Parathyroid adenoma (tissue), 2 donors: ENCODE results near the gene GEMIN2.
"Not testable (repeated sequence)": the region's sequence is repeated elsewhere in the genome, so short reads cannot be mapped to it uniquely, and the experiment has no call there.

Experiments used
- H2AFZ ChIP-seq: fragments of 300-600 bp; sonication (generic); one replicate; pipeline ENCODE4 v1.7.0; 2017; ENCODE audit warnings: antibody characterized with exemption, mild to moderate bottlenecking
- H3K27ac ChIP-seq: fragments of 300-600 bp; sonication (generic); one replicate; pipeline ENCODE4 v1.7.0; 2017
- H3K27me3 ChIP-seq: fragments of 300-600 bp; sonication (generic); one replicate; pipeline ENCODE4 v1.7.0; 2017; ENCODE audit warnings: low read length; ENCODE audit not compliant: control insufficient read depth, insufficient read depth
- H3K36me3 ChIP-seq: fragments of 300-600 bp; sonication (generic); one replicate; pipeline ENCODE4 v1.7.0; 2017; ENCODE audit warnings: low read length; ENCODE audit not compliant: control insufficient read depth, insufficient read depth
- H3K4me1 ChIP-seq: fragments of 300-600 bp; sonication (generic); one replicate; pipeline ENCODE4 v1.7.0; 2017; ENCODE audit warnings: control low read depth
- H3K4me2 ChIP-seq: fragments of 300-600 bp; sonication (generic); one replicate; pipeline ENCODE4 v1.7.0; 2017; ENCODE audit warnings: low read length
- H3K4me3 ChIP-seq: fragments of 300-600 bp; sonication (generic); one replicate; pipeline ENCODE4 v1.7.0; 2017; ENCODE audit warnings: low read depth, low read length
- H3K79me2 ChIP-seq: fragments of 300-600 bp; sonication (generic); one replicate; pipeline ENCODE4 v1.7.0; 2017; ENCODE audit warnings: control low read depth
- H3K9ac ChIP-seq: fragments of 300-600 bp; sonication (generic); one replicate; pipeline ENCODE4 v1.7.0; 2017; ENCODE audit warnings: mild to moderate bottlenecking
- H3K9me3 ChIP-seq: fragments of 300-600 bp; sonication (generic); one replicate; pipeline ENCODE4 v1.7.0; 2017; ENCODE audit warnings: low read length; ENCODE audit not compliant: control insufficient read depth
- TF ChIP-seq, protein P1 (sequence below): fragments of 300-600 bp; sonication (generic); IDR thresholded peaks from one replicate; pipeline ENCODE4 v1.7.0; 2017; ENCODE audit warnings: antibody characterized with exemption, mild to moderate bottlenecking
- donor health status: primary hyperparathyroidism.

The GEMIN2 gene

DNA sequence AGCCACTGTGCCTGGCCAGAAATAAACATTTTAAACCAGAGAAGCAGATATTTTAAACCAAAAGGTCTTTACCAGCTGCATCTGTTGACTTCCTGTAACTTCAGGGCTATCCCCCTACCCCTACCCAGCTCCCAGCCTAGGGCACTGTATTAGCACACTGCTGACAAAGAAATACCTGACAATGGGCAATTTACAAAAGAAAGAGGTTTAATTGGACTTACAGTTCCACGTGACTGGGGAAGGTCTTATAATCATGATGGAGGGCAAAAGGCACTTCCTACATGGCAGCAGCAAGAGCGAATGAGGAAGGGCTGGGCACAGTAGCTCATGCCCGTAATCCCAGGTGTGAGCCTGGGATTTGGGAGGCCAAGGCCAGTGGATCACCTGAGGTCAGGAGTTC is 26.0 kb downstream of the GEMIN2 start:
- H3K36me3 ChIP-seq = no peaks in the 10 kb centered on the region
- H3K9me3 ChIP-seq = no peaks in the 10 kb centered on the region
- no peak overlapping the region for H3K27ac ChIP-seq
- H3K4me2 ChIP-seq = no peak overlapping the region
- TF ChIP-seq, protein P1, sequence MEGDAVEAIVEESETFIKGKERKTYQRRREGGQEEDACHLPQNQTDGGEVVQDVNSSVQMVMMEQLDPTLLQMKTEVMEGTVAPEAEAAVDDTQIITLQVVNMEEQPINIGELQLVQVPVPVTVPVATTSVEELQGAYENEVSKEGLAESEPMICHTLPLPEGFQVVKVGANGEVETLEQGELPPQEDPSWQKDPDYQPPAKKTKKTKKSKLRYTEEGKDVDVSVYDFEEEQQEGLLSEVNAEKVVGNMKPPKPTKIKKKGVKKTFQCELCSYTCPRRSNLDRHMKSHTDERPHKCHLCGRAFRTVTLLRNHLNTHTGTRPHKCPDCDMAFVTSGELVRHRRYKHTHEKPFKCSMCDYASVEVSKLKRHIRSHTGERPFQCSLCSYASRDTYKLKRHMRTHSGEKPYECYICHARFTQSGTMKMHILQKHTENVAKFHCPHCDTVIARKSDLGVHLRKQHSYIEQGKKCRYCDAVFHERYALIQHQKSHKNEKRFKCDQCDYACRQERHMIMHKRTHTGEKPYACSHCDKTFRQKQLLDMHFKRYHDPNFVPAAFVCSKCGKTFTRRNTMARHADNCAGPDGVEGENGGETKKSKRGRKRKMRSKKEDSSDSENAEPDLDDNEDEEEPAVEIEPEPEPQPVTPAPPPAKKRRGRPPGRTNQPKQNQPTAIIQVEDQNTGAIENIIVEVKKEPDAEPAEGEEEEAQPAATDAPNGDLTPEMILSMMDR = no peak
- no peaks in the 10 kb centered on the region for H3K27me3 ChIP-seq
- no peak overlapping the region for H3K9ac ChIP-seq
- no peaks in the 10 kb centered on the region for H3K4me1 ChIP-seq
- H2AFZ ChIP-seq = no peak overlapping the region
- H3K4me3 ChIP-seq = no peak overlapping the region
- no peaks in the 10 kb centered on the region for H3K79me2 ChIP-seq

DNA sequence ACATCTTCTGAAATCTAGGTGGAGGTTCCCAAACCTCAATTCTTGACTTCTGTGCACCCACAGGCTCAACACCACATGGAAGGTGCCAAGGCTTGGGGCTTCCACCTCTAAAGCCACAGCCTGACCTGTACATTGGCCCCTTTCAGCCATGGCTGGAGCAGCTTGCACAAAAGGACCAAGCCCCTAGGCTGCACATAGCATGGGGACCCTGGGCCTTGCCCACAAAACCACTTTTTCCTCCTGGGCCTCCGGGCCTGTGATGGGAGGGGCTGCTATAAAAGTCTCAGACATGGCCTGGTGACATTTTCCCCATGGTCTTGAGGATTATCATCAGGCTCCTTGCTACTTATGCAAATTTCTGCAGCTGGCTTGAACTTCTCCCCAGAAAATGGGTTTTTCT is 27.5 kb downstream of the GEMIN2 start:
- not testable (repeated sequence) for H3K27me3 ChIP-seq, H3K4me2 ChIP-seq, H3K9me3 ChIP-seq, H3K79me2 ChIP-seq, H3K4me3 ChIP-seq, H3K4me1 ChIP-seq, H3K9ac ChIP-seq, H3K36me3 ChIP-seq, H2AFZ ChIP-seq, H3K27ac ChIP-seq

DNA sequence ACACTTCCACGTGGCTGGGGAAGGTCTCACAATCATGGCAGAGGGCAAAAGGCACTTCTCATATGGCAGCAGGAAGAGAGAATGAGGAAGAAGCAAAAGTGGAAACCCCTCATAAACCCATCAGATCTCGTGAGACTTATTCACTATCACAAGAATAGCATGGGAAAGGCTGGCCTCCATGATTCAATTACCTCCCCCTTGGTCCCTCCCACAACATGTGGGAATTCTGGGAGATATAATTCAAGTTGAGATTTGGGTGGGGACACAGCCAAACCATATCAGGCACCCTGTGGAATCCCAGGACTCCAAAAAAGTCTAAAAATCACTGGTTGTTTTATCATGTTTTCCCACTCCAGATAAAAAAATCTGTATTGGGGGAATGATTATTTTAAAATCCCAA is 29.1 kb downstream of the GEMIN2 start:
- H3K36me3 ChIP-seq, H3K9ac ChIP-seq, H3K9me3 ChIP-seq, H3K4me1 ChIP-seq, H2AFZ ChIP-seq, H3K27me3 ChIP-seq, H3K79me2 ChIP-seq, H3K4me2 ChIP-seq, H3K4me3 ChIP-seq, H3K27ac ChIP-seq: not testable (repeated sequence)

DNA sequence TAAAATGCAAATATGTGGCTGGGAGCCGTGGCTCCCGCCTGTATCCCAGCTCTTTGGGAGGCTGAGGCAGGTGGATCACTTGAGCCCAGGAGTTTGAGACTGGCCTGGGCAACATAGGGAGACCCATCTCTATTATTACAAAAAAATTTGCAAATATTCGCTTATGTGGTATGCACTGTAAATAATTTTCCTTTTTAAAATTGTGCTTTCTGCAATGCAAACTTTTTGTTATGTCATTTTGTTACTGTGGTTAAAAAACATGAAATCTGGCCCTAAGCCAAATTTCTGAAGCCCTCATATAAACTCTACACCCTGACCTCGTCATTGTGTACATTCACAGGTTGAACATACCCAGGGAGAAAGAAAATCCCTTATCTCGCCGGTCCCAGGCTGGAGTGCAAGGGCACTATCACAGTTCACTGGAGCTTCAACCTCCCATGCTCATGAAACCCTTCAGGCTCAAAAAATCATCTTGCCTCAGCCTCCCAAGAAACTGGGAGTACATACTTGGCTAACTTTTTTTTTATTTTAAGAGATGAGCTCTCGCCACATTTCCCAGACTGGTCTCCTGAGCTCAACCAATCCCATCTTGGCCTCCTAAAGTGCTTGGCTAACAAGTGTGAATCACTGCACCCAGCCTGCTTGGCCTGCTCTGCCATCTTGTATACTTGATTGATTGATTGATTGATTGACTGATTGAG is 31.3 kb downstream of the GEMIN2 start:
- Histone ChIP-seq H3K9ac (no peak overlapping the region), H3K27ac (no peak overlapping the region), H3K4me2 (no peak overlapping the region), H2AFZ (no peak overlapping the region), H3K4me1 (no peaks in the 10 kb centered on the region), H3K79me2 (no peaks in the 10 kb centered on the region), H3K27me3 (no peaks in the 10 kb centered on the region), H3K36me3 (no peaks in the 10 kb centered on the region), H3K4me3 (no peak overlapping the region), H3K9me3 (no peaks in the 10 kb centered on the region)
- TF ChIP-seq, protein P1 = no peak

GRCh38 chr14:39154594-39155189 is 40.6 kb downstream of the GEMIN2 start:
- no peaks in the 10 kb centered on the region for H3K4me1 ChIP-seq
- TF ChIP-seq, protein P1 = no peak
- H3K27ac ChIP-seq = no peak overlapping the region
- H3K9me3 ChIP-seq = no peaks in the 10 kb centered on the region
- H3K4me2 ChIP-seq = no peak overlapping the region
- no peaks in the 10 kb centered on the region for H3K79me2 ChIP-seq
- H3K36me3 ChIP-seq = no peaks in the 10 kb centered on the region
- no peak overlapping the region for H2AFZ ChIP-seq
- no peak overlapping the region for H3K4me3 ChIP-seq
- H3K9ac ChIP-seq = no peak overlapping the region
- no peaks in the 10 kb centered on the region for H3K27me3 ChIP-seq
